Measurements from ENCODE around the gene NAT8. TPM values are rescaled to one million over a fixed set of nuclear protein-coding genes. Genes with fewer than 3 reads are reported as not detected.

The NAT8 gene
- not detected in 2 replicates for total RNA-seq

GRCh38 chr2:73642338-73643018 lies at the start of gene NAT8:
NAT8 (minus strand) TSS chr2:73642422; CDS start chr2:73641628, 794 bp downstream.

Other genes with a start within 250 kb of the NAT8 start
- gene TPRKB, start 94.9 kb upstream of the NAT8 start, total RNA-seq, result 20.8 and 33.3 TPM in 2 replicates
- gene DUSP11, start 137.7 kb upstream of the NAT8 start, total RNA-seq, result 33.0 and 75.5 TPM in 2 replicates
- not detected in 2 replicates for gene C2orf78, start 141.8 kb upstream of the NAT8 start, total RNA-seq
- gene STAMBP, start 186.5 kb upstream of the NAT8 start, total RNA-seq, result 21.2 and 37.1 TPM in 2 replicates